Measurements from ENCODE around the gene SIRT2.
"Not testable (repeated sequence)": the region's sequence is repeated elsewhere in the genome, so short reads cannot be mapped to it uniquely, and the experiment has no call there.

The SIRT2 gene

DNA sequence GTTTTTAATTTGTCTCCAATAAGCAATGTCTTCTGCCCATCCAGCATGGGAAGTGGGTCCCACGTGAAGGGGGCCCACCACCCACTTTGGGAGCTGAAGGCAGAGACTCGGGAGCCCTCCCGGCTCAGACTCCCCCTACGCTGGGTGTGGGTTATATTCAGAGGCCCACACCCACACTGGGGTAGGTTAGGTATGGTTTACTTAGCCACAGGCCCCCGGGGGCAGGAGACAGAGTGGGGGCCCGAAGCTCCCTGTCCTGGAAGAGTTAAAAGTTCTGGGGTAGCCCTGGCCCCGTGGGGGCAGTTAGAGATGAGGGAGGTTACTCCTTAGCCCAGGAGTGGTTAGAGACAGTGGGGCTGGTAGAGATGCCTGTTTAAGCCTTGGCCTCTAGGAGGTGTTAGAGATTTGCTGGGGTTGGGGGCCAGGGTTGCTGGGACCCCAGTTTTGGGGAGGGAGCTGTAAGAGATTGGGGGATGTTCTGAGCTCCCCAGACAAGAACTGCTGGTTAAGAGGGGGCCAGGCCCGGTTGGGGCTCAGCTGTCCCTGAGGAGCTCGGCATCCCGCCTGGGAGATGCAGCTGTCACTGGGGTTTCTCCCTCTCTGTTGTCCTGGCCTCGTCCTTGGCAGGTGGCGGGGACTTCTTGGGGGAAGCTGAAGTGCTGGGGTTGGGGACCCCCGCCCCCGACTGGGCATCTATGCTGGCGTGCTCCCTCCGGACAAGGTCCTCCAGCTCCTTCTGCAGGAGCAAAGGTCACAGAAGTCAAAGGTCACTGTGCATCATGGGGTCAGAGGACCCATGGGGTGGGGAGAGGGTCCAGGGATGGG is 20.6 kb downstream of the SIRT2 start:
- H3K27ac ChIP-seq: peak overlapping the region; percentile 94
- H3K9me3 ChIP-seq: no peaks in the 10 kb centered on the region
- TF ChIP-seq, protein P1, sequence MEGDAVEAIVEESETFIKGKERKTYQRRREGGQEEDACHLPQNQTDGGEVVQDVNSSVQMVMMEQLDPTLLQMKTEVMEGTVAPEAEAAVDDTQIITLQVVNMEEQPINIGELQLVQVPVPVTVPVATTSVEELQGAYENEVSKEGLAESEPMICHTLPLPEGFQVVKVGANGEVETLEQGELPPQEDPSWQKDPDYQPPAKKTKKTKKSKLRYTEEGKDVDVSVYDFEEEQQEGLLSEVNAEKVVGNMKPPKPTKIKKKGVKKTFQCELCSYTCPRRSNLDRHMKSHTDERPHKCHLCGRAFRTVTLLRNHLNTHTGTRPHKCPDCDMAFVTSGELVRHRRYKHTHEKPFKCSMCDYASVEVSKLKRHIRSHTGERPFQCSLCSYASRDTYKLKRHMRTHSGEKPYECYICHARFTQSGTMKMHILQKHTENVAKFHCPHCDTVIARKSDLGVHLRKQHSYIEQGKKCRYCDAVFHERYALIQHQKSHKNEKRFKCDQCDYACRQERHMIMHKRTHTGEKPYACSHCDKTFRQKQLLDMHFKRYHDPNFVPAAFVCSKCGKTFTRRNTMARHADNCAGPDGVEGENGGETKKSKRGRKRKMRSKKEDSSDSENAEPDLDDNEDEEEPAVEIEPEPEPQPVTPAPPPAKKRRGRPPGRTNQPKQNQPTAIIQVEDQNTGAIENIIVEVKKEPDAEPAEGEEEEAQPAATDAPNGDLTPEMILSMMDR (IDR thresholded peaks at IDR 0.05): no peak
- no peaks in the 10 kb centered on the region for H3K27me3 ChIP-seq
- H3K4me3 ChIP-seq (ENCODE audit: low read depth in 1 of 2, low read length in 1 of 2): peak overlapping the region; percentile 68 to 79
- H3K4me1 ChIP-seq (ENCODE audit: control insufficient read depth in 1 of 2, insufficient read depth in 1 of 2, low read depth in 1 of 2, low read length in 1 of 2): peaks cover 22 to 25% of the 10 kb centered on the region in 2 experiments
- H3K36me3 ChIP-seq: peaks cover 45% of the 10 kb centered on the region

DNA sequence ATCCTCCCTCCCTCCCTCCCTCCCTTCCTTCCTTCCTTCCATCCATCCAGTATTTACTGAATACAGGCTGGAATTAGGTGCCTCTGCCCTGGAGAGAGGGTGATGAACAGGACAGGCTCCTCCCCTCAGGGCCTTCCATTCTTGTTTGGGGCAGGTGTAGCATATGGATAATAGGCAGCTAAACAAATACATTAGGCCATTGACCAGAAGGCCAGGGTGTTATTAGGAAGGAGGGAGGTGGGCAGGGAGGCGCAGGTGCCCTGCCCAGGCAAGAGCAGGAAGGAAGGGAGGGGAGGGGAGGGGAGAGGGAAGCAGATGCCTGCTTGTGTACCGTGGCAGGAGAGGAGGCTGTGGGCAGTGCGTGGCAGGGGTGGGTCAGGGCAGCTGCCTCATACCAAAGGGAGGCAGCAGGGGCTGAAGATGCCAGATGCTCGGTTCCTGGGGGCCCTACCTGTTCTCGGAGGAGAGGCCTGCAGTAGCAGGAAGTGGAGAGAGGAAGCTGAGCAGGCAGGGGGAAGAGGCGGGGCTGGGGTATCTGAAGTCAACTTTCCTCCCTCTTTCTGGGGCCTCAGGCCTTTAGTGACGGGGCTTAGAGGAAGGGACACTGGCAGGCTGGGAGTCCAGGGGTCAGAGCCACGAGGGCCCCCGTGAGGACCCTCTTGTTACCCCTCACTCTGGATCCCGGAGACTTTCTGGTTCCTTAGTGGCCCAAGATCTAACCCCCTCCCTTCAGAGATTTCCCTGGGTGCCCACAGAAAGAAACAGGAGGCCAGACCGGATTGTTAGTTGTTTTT is 21.4 kb downstream of the SIRT2 start, which contains the start of gene RINL:
TSS of gene RINL (minus strand) at position 495 of the 794 bp plus-strand sequence. CDS start 1,533 bp downstream, outside the sequence.
- Histone ChIP-seq H3K27me3 (no peaks in the 10 kb centered on the region), H3K27ac (peak within 1 kb of the TSS; percentile 94), H3K9me3 (no peaks in the 10 kb centered on the region), H3K4me3 (ENCODE audit: low read depth in 1 of 2, low read length in 1 of 2) (peak within 1 kb of the TSS; percentile 68 to 79), H3K4me1 (ENCODE audit: control insufficient read depth in 1 of 2, insufficient read depth in 1 of 2, low read depth in 1 of 2, low read length in 1 of 2) (peaks cover 22 to 25% of the 10 kb centered on the region in 2 experiments), H3K36me3 (peaks cover 45% of the 10 kb centered on the region)
- TF ChIP-seq, protein P1 (IDR thresholded peaks at IDR 0.05): no peak

DNA sequence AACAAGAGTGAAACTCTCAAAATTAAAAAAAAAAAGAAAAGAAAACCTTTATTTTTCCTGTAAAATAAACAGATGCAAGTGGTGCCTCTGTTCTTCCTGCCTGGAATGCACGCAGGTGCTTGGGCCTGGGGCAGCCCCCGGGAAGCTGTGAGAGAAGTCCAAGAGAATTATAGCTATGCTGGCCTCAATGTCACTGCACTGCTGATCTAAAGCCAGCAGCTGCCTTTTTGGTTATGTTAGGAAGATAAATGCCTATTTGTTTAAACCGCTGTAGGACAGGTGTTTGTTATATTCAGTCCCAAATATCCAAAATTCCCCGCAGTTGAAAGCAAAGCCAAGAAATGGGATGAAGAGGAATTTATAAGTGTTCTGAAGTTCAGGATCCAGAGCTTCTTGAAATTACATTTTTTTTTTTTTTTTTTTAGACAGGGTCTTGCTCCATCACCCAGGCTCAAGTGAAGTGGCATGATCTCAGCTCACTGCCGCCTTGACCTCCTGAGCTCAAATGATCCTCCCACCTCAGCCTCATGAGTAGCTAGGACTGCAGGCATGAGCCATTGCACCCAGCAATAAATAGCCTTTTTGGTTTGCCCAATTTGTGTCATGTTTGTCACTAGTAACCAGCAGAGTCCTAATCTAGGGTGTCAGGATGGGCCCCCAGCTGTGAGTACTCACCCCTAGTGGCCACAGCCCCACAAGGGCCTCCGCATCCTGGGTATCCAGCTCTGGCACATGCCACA is 23.6 kb downstream of the SIRT2 start:
- no peaks in the 10 kb centered on the region for H3K9me3 ChIP-seq
- TF ChIP-seq, protein P1 (IDR thresholded peaks at IDR 0.05): no peak
- H3K36me3 ChIP-seq: peaks cover 49% of the 10 kb centered on the region
- H3K27me3 ChIP-seq: no peaks in the 10 kb centered on the region
- peak overlapping the region; percentile 36 for H3K27ac ChIP-seq
- peaks cover 22 to 25% of the 10 kb centered on the region in 2 experiments for H3K4me1 ChIP-seq (ENCODE audit: control insufficient read depth in 1 of 2, insufficient read depth in 1 of 2, low read depth in 1 of 2, low read length in 1 of 2)
- no peak overlapping the region for H3K4me3 ChIP-seq (ENCODE audit: low read depth in 1 of 2, low read length in 1 of 2)

DNA sequence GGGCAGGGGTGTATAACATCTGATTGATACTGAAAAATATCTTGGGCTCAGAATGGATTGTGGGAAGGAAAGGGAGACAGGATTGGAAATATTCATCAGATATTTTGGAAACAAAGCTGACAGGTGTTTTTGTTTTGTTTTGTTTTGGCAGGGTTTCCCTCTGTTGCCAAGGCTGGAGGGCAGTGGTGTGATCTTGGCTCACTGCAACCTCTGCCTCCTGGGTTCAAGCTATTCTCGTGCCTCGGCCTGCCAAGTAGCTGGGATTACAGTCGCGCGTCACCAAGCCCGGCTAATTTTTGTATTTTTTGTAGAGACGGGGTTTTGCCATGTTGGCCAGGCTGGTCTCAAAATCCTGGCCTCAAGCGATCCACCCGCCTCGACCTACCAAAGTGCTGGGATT is 26.0 kb downstream of the SIRT2 start:
- not testable (repeated sequence) for H3K27ac ChIP-seq; H3K4me3 ChIP-seq (ENCODE audit: low read depth in 1 of 2, low read length in 1 of 2); H3K9me3 ChIP-seq; H3K27me3 ChIP-seq
- Histone ChIP-seq H3K36me3 (peaks cover 58% of the 10 kb centered on the region), H3K4me1 (ENCODE audit: control insufficient read depth in 1 of 2, insufficient read depth in 1 of 2, low read depth in 1 of 2, low read length in 1 of 2) (peaks cover 33 to 34% of the 10 kb centered on the region in 2 experiments)

DNA sequence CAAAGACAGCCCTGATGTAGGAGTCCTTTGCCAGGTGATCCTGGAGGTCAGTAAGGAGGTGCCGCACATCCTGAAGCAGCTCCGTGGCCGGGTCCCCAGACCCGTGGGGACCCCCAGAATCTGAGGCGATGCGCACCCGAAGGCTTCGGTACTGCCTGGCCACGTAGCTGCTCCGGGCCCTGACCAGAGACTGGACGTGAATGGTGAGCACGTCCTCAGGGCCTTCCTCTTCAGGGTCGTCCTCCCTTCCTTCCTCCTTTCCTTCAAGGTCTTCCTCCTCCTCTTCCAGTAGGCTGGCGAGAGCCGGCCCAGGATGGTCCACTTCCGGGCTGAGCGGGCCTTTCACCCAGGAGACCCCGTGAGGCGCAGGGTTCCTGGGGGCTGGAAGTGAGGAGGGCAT is 28.8 kb downstream of the SIRT2 start:
- TF ChIP-seq, protein P1 (IDR thresholded peaks at IDR 0.05): no peak
- H3K4me3 ChIP-seq (ENCODE audit: low read depth in 1 of 2, low read length in 1 of 2): no peak overlapping the region

More for the DNA sequence above, 28.8 kb downstream of the SIRT2 start:
- Histone ChIP-seq H3K36me3 (peaks cover 75% of the 10 kb centered on the region), H3K9me3 (no peaks in the 10 kb centered on the region), H3K4me1 (ENCODE audit: control insufficient read depth in 1 of 2, insufficient read depth in 1 of 2, low read depth in 1 of 2, low read length in 1 of 2) (peaks cover 15 to 17% of the 10 kb centered on the region in 2 experiments), H3K27me3 (no peaks in the 10 kb centered on the region), H3K27ac (peak overlapping the region; percentile 56)

All from neutrophil (primary cell).